Heart right ventricle (tissue), 16 donors: ENCODE data around the gene OGFR. TPM values are rescaled to one million over a fixed set of nuclear protein-coding genes. Genes with fewer than 3 reads are reported as not detected.

ENCODE experiments used
- ATAC-seq, 8 donors: fragments of 200-7000 bp; cut with Tn5 transposase; one replicate each; pipeline ENCODE4 v1.9.1; 2020; ENCODE audit warnings: mild to moderate bottlenecking in 8 of 8, moderate library complexity in 8 of 8, moderate number of reproducible peaks in 1 of 8
- DNase-seq, 2 donors: peaks; one replicate each; pipeline ENCODE4 v3.0.0-alpha.2; 2020
- H3K27ac ChIP-seq, 10 donors: fragments of 200-600 bp; sonication (generic) in 2 of 10; one replicate each; pipeline versions ENCODE4 v1.5.0 to v1.8.0; 2020 to 2022; ENCODE audit warnings: mild to moderate bottlenecking in 3 of 10
- H3K27me3 ChIP-seq, 7 donors: fragments of 200-600 bp; one replicate each; pipeline ENCODE4 v1.8.0; 2021 to 2022; ENCODE audit warnings: mild to moderate bottlenecking in 2 of 7
- H3K36me3 ChIP-seq, 9 donors: fragments of 200-600 bp; sonication (generic) in 1 of 9; one replicate each; pipeline versions ENCODE4 v1.5.0 to v1.8.0; 2020 to 2022; ENCODE audit warnings: mild to moderate bottlenecking in 2 of 9
- H3K4me1 ChIP-seq, 9 donors: fragments of 200-600 bp; sonication (generic) in 1 of 9; one replicate each; pipeline versions ENCODE4 v1.5.0 to v1.8.0; 2020 to 2022; ENCODE audit warnings: mild to moderate bottlenecking in 4 of 9
- H3K4me3 ChIP-seq, 10 donors: fragments of 200-600 bp; sonication (generic) in 2 of 10; one replicate each; pipeline versions ENCODE4 v1.5.0 to v1.8.0; 2020 to 2022; ENCODE audit warnings: mild to moderate bottlenecking in 7 of 10, moderate library complexity in 2 of 10
- H3K9me3 ChIP-seq, 11 donors: fragments of 200-600 bp in 10 of 11; sonication (generic) in 2 of 11; one replicate each; pipeline versions ENCODE4 v1.5.0 to v1.8.0; 2013 to 2022; ENCODE audit warnings: mild to moderate bottlenecking in 2 of 11, control low read depth in 1 of 11, moderate library complexity in 1 of 11
- WGBS, 2 donors: extraction: QIAGEN DNeasy Blood & Tissue Kit; methylation state at CpG; one replicate each; pipeline ENCODE4 v1.1.7; 2013; ENCODE audit warnings: inconsistent platforms in 1 of 2; 5-methylcytosine and 5-hydroxymethylcytosine counted together
- intact Hi-C, 10 donors: fragments of 100-400 bp; cut with DNase I; formaldehyde crosslinking; loops; one replicate each; pipeline versions ENCODE4 v1.11.1 to v1.14.2; 2022
- polyA plus RNA-seq, 2 donors: library from polyadenylated mRNA; stranded (reverse); fragments of 200-250 nt; gene quantifications; one replicate each; pipeline ENCODE4 v1.2.3, GENCODE V29; 2013
- total RNA-seq, 10 donors: library from RNA; stranded (reverse); fragmentation: NEBNext Ultra II Directional in 3 of 10; extraction: Animal tissue kit (Norgen Biotek cat#: 25700) in 3 of 10; gene quantifications; one replicate each; pipeline versions ENCODE4 v1.2.1 to v1.2.4, GENCODE V29; 2021 to 2023
- TF ChIP-seq, protein P1 (sequence below), 9 donors: fragments of 200-600 bp; sonication (generic) in 2 of 9; IDR thresholded peaks; one replicate each; pipeline versions ENCODE4 v1.5.0 to v1.8.0; 2021 to 2022; ENCODE audit warnings: antibody characterized with exemption in 9 of 9, mild to moderate bottlenecking in 5 of 9, moderate library complexity in 1 of 9
- donor health status: Arrhythmogenic right ventricular cardiomyopathy.
- donor health status: ischemic (EF 13 %, LVEDD 7.1; RV severe dilation, severe dysfunction).
- donor health status: healthy with polysubstance abuse.
- donor health status: DM: no; HTN: yes; CAD: no.
- donor health status: DM: no; HTN: no; CAD: no.
- donor health status: ischemic (EF 25% LVEDD 6.9; RV normal size, moderate dysfunction).
- donor health status: ischemic (EF 25% LVEDD 5.7; RV mildly dilated, moderate dysfunction).
- donor health status: healthy.
- donor health status: DM: yes; HTN: yes; CAD: no.
- donor health status: Ischemic cardiomyopathy.
- donor health status: ischemic (EF 35%, LVEDD 5.7; RV mildly dilated, moderate dysfunction).
- donor health status: nonischemic (EF 11% LVEDD 7.7; RV severe dilation, severe dysfunction).
- donor health status: DM: yes; HTN: yes; CAD: no.
- donor health status: PGD.
- donor health status: ischemic (EF 29% LVEDD 5.4; RV normal size, mild dysfunction).
- donor health status: nonischemic (EF 23%, LVEDD 6.1; RV moderate dilation, normal function).

The OGFR gene
- total and polyA plus RNA-seq, 12 donors = 13.0 to 37.5 (median 17.5) TPM

DNA sequence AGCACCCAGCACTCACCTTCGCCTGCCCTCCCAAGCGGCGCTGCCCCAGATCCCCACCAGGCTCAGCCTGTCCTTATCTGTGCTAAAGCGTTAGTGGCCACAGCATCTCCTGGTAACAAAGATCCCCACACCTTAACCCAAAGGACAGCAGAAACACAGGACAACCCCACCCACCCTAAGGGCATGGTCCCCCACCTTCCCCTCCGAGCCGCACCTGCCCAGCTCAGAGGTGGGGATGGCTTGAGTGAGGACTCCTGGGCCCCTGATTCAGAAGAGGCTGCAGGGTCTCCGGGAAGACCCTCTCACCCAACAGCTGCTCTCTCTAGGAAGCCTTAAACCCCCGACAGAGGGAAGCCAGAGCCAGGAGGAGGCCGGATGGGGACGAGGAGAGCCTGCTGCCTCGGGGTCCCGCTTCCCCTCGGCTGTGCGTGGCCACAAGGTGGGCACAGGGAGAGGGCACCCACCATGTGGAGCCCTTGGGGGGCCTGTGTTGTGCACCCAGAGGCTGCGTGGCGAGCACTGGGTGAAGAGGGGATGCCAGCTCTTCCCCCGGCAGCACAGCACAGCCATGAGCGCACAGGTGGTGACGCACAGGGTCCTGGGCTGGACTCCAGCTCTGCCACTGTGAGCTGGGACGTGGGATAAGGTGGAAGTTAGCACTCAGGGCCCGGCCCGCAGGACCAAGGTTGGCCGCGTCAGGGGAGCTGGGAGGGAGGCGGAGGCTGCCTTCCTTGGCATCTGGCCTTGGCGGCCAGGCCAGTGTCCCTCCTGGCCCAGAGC is 40.3 kb upstream of the OGFR start:
- DNase-seq (no peak), ATAC-seq (no peak)
- Histone ChIP-seq H3K9me3 (no peaks in the 10 kb centered on the region), H3K27ac (no peak overlapping the region), H3K4me1 (peaks cover 0 to 11% (median 0%) of the 10 kb centered on the region in 9 donors), H3K4me3 (no peak overlapping the region), H3K36me3 (no peaks in the 10 kb centered on the region), H3K27me3 (peaks cover 0 to 53% (median 41%) of the 10 kb centered on the region in 7 donors)
- intact Hi-C loops = no loop called here
- 89 to 90% methylated on average over 26 of the region's 26 CpGs for WGBS, 2 donors
- TF ChIP-seq, protein P1, sequence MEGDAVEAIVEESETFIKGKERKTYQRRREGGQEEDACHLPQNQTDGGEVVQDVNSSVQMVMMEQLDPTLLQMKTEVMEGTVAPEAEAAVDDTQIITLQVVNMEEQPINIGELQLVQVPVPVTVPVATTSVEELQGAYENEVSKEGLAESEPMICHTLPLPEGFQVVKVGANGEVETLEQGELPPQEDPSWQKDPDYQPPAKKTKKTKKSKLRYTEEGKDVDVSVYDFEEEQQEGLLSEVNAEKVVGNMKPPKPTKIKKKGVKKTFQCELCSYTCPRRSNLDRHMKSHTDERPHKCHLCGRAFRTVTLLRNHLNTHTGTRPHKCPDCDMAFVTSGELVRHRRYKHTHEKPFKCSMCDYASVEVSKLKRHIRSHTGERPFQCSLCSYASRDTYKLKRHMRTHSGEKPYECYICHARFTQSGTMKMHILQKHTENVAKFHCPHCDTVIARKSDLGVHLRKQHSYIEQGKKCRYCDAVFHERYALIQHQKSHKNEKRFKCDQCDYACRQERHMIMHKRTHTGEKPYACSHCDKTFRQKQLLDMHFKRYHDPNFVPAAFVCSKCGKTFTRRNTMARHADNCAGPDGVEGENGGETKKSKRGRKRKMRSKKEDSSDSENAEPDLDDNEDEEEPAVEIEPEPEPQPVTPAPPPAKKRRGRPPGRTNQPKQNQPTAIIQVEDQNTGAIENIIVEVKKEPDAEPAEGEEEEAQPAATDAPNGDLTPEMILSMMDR (IDR thresholded peaks at IDR 0.05) = no peak

DNA sequence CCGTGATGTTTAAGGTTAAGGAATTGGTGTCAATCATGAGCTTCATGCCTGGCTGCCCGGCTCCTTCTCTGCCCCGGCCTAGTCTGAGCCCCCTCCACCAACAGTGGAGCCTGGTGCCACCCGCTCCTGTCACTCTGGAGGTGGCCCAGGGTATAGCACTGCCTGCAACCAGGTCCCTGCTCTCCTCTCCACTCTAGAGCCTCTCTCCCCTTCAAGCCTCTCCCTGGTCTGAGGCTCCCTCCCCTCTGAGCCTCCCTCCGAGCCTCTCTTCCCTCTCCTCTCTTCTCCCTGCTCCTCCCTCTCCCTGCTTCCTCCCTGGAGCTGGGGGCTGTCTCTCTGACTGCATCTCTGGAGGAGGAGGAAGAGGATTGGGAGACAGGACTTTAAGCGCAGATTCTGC is 39.6 kb upstream of the OGFR start:
- no peak for DNase-seq
- Histone ChIP-seq H3K9me3 (no peaks in the 10 kb centered on the region), H3K27me3 (peaks cover 0 to 53% (median 41%) of the 10 kb centered on the region in 7 donors)

DNA sequence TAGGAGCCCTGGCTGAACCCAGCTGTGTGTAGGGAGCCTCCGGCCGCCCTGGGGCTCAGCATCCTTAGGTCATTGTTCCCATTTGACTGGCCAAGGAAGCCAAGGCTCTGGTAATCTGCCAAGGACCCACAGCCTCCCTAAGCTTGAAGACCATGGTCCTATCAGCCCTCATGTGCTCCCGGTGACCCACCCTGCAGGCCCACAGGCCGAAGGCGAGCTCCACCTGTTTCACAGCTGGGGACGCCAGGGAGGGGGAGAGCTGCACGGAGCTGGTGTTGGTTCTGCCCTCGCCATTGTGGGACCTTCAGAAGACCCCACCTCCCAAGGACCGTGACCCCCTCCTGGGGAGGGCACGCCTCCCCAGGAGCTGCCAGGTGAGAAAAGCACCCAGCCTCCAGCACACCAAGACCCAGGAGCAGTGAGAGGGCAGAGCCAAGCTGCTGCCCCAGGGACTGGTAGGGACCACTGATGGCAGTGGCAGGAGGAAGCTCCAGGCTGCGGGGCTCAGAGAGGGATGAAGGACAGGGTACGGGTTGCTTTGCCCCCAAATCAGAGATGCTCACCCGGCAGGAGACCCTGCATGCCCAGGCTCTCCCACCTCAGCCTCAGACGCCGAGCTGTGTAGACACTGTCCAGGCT is 39.1 kb upstream of the OGFR start:
- intact Hi-C loops = no loop called here
- DNase-seq = no peak
- peaks cover 0 to 11% (median 0%) of the 10 kb centered on the region in 9 donors for H3K4me1 ChIP-seq
- TF ChIP-seq, protein P1 (IDR thresholded peaks at IDR 0.05) = no peak
- H3K36me3 ChIP-seq = no peaks in the 10 kb centered on the region
- H3K4me3 ChIP-seq = no peak overlapping the region
- H3K27ac ChIP-seq = no peak overlapping the region
- ATAC-seq = no peak
- no peaks in the 10 kb centered on the region for H3K9me3 ChIP-seq
- peaks cover 0 to 53% (median 41%) of the 10 kb centered on the region in 7 donors for H3K27me3 ChIP-seq
- 80 to 82% methylated on average over 15 of the region's 15 CpGs for WGBS, 2 donors

More for the DNA sequence above, 39.6 kb upstream of the OGFR start:
- ATAC-seq = no peak
- Histone ChIP-seq H3K36me3 (no peaks in the 10 kb centered on the region), H3K4me3 (no peak overlapping the region), H3K27ac (no peak overlapping the region), H3K4me1 (peaks cover 0 to 11% (median 0%) of the 10 kb centered on the region in 9 donors)
- 79 to 81% methylated on average over 6 of the region's 6 CpGs for WGBS, 2 donors
- intact Hi-C loops = no loop called here
- TF ChIP-seq, protein P1 (IDR thresholded peaks at IDR 0.05) = no peak

DNA sequence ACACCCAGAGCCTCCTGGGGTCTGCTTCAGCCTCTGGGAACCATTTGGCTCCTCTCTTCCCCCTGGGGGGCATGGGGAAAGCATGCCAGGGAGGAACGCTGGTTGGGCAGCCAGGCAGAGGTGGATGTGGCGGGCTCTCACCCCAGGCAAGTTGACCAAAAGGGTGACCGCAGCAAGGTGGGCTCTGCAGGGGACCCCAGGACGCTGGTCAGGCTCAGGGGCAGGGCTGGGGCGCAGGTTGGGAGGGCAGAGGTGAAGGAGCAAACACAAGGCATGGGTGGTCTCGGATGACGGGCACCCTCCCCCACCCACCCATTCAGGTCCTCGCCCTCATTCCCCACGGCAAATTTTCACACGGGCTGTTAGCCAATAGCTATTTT is 38.6 kb upstream of the OGFR start:
- DNase-seq = no peak
- 63 to 66% methylated on average over 10 of the region's 10 CpGs for WGBS, 2 donors
- peaks cover 0 to 51% (median 41%) of the 10 kb centered on the region in 7 donors for H3K27me3 ChIP-seq

More for the DNA sequence above, 38.6 kb upstream of the OGFR start:
- intact Hi-C loops = no loop called here
- Histone ChIP-seq H3K4me1 (peaks cover 0 to 11% (median 0%) of the 10 kb centered on the region in 9 donors), H3K9me3 (no peaks in the 10 kb centered on the region), H3K27ac (no peak overlapping the region), H3K4me3 (no peak overlapping the region), H3K36me3 (no peaks in the 10 kb centered on the region)
- no peak for ATAC-seq
- TF ChIP-seq, protein P1 (IDR thresholded peaks at IDR 0.05) = no peak
